IMR-90 (cell line): ENCODE measurements around the gene ASIC2. TPM values are rescaled to one million over a fixed set of nuclear protein-coding genes. Genes with fewer than 3 reads are reported as not detected.

ENCODE experiments used
- ATAC-seq: fragments of 200-7000 bp; cut with Tn5 transposase; 2 replicates; pipeline ENCODE4 v1.9.1; 2020; ENCODE audit warnings: low read depth, mild to moderate bottlenecking, moderate library complexity
- BruUV-seq: library from RNA; stranded (reverse); fragments of 400-500 nt; replicated peaks from 2 replicates; lab custom pipeline; 2021; lab: Mats Ljungman, UMichigan
- CTCF ChIA-PET: fragments of 300-600 bp; formaldehyde crosslinking; extraction: SDS; loops from one replicate; lab custom pipeline; 2021; ENCODE audit warnings: antibody characterized with exemption; lab: Yijun Ruan, JAX
- POLR2A ChIA-PET: fragments of 300-600 bp; sonication (Branson Sonifier 250); formaldehyde crosslinking; loops from one replicate; lab custom pipeline; 2022; ENCODE audit warnings: antibody characterized with exemption; ENCODE audit not compliant: unreplicated experiment; lab: Charles Lee
- DNase-seq: peaks from one replicate; pipeline ENCODE4 v3.0.0; 2013
- H2AFZ ChIP-seq: replicated peaks from 2 replicates; pipeline ENCODE3; 2013; ENCODE audit warnings: low read length, mild to moderate bottlenecking; ENCODE audit not compliant: poor library complexity
- H2AK5ac ChIP-seq: 2 replicates; pipeline ENCODE4 v1.6.1; 2013; ENCODE audit warnings: low read depth, low read length, inconsistent platforms
- H2AK9ac ChIP-seq: replicated peaks from 2 replicates; pipeline ENCODE3; 2013; ENCODE audit warnings: mild to moderate bottlenecking, low read depth, low read length, moderate library complexity; ENCODE audit not compliant: poor library complexity
- H2BK120ac ChIP-seq: 2 replicates; pipeline ENCODE4 v1.6.1; 2013; ENCODE audit warnings: low read depth, low read length, inconsistent platforms
- H2BK15ac ChIP-seq: 3 replicates; pipeline ENCODE4 v1.6.1; 2013; ENCODE audit warnings: low read depth, low read length, inconsistent platforms
- H2BK20ac ChIP-seq: 2 replicates; pipeline ENCODE4 v1.6.1; 2013; ENCODE audit warnings: low read depth, mild to moderate bottlenecking, inconsistent platforms, low read length, moderate library complexity
- H2BK5ac ChIP-seq: 2 replicates; pipeline ENCODE4 v1.6.1; 2013; ENCODE audit warnings: mild to moderate bottlenecking, low read depth, low read length, inconsistent platforms; ENCODE audit not compliant: poor library complexity, severe bottlenecking
- H3K14ac ChIP-seq: replicated peaks from 2 replicates; pipeline ENCODE4 v1.6.1; 2013; ENCODE audit warnings: low read depth, low read length, inconsistent platforms
- H3K18ac ChIP-seq: 2 replicates; pipeline ENCODE4 v1.6.1; 2013; ENCODE audit warnings: low read depth, low read length, control low read depth
- H3K23ac ChIP-seq: 2 replicates; pipeline ENCODE4 v1.6.1; 2013; ENCODE audit warnings: low read depth, low read length, inconsistent platforms
- H3K27ac ChIP-seq: 2 replicates; pipeline ENCODE4 v1.5.1; 2013; ENCODE audit warnings: mild to moderate bottlenecking, control low read depth, low read length; ENCODE audit not compliant: insufficient read depth
- H3K27me3 ChIP-seq: 2 replicates; pipeline ENCODE4 v1.6.1; 2013; ENCODE audit warnings: low read length; ENCODE audit not compliant: control insufficient read depth, insufficient read depth
- H3K36me3 ChIP-seq: 2 replicates; pipeline ENCODE4 v1.6.1; 2013; ENCODE audit warnings: low read length, mixed read lengths; ENCODE audit not compliant: control insufficient read depth, insufficient read depth
- H3K4ac ChIP-seq: 2 replicates; pipeline ENCODE4 v1.6.1; 2013; ENCODE audit warnings: low read depth, low read length, inconsistent platforms
- H3K4me1 ChIP-seq: 2 replicates; pipeline ENCODE4 v1.6.1; 2013; ENCODE audit warnings: low read length, mixed read lengths; ENCODE audit not compliant: control insufficient read depth, insufficient read depth
- H3K4me2 ChIP-seq: 2 replicates; pipeline ENCODE4 v1.6.1; 2013; ENCODE audit warnings: low read depth, mild to moderate bottlenecking, control low read depth, low read length, moderate library complexity
- H3K4me3 ChIP-seq: 2 replicates; pipeline ENCODE4 v1.5.1; 2013; ENCODE audit warnings: low read depth, mild to moderate bottlenecking, control low read depth, low read length, moderate library complexity; ENCODE audit not compliant: insufficient read depth
- H3K56ac ChIP-seq: 2 replicates; pipeline ENCODE4 v1.6.1; 2013; ENCODE audit warnings: low read length, inconsistent platforms; ENCODE audit not compliant: insufficient read depth; ENCODE audit errors: extremely low read depth
- H3K79me1 ChIP-seq, 2 experiments: 2 replicates each; pipeline ENCODE4 v1.6.1; 2013; ENCODE audit warnings: low read length in 2 of 2, inconsistent platforms in 1 of 2, low read depth in 1 of 2
- H3K9ac ChIP-seq: 2 replicates; pipeline ENCODE4 v1.6.1; 2013; ENCODE audit warnings: low read depth, low read length, control low read depth
- H3K9me1 ChIP-seq: 2 replicates; pipeline ENCODE4 v1.6.1; 2013; ENCODE audit warnings: low read length, inconsistent platforms; ENCODE audit not compliant: insufficient read depth
- H3K9me3 ChIP-seq: 2 replicates; pipeline ENCODE4 v1.6.1; 2013; ENCODE audit warnings: low read length; ENCODE audit not compliant: control insufficient read depth, insufficient read depth
- H4K20me1 ChIP-seq: 2 replicates; pipeline ENCODE4 v1.6.1; 2013; ENCODE audit warnings: low read length, inconsistent platforms; ENCODE audit not compliant: insufficient read depth
- H4K5ac ChIP-seq: 2 replicates; pipeline ENCODE4 v1.6.1; 2013; ENCODE audit warnings: mild to moderate bottlenecking, low read depth, low read length, control low read depth
- H4K8ac ChIP-seq, 2 experiments: 2 replicates each; pipeline ENCODE4 v1.6.1; 2013; ENCODE audit warnings: low read depth in 2 of 2, low read length in 2 of 2, control low read depth in 1 of 2, inconsistent platforms in 1 of 2
- H4K91ac ChIP-seq: 2 replicates; pipeline ENCODE4 v1.6.1; 2013; ENCODE audit warnings: low read depth, low read length, inconsistent platforms; ENCODE audit not compliant: insufficient read depth
- BHLHE40 ChIP-seq: fragments of 150-350 bp; IDR thresholded peaks from 2 replicates; pipeline ENCODE4 v1.6.1; 2016; ENCODE audit warnings: mild to moderate bottlenecking, low read depth, low read length
- CEBPB ChIP-seq: IDR thresholded peaks from 2 replicates; pipeline ENCODE4 v1.6.1; 2012; ENCODE audit warnings: low read depth, low read length, improper control_type of control experiment
- CHD1 ChIP-seq: IDR thresholded peaks from 2 replicates; pipeline ENCODE4 v1.6.1; 2012; ENCODE audit warnings: low read depth, low read length, improper control_type of control experiment
- ELK1 ChIP-seq: fragments of 150-350 bp; IDR thresholded peaks from 2 replicates; pipeline ENCODE4 v1.6.1; 2016; ENCODE audit warnings: low read depth, mild to moderate bottlenecking, low read length, moderate library complexity, borderline replicate concordance
- FOS ChIP-seq: fragments of 150-350 bp; IDR thresholded peaks from 2 replicates; pipeline ENCODE4 v1.6.1; 2016; ENCODE audit warnings: low read depth, low read length
- MAFK ChIP-seq: IDR thresholded peaks from 2 replicates; pipeline ENCODE4 v1.6.1; 2012; ENCODE audit warnings: low read depth, low read length, improper control_type of control experiment
- MXI1 ChIP-seq: IDR thresholded peaks from 2 replicates; pipeline ENCODE4 v1.6.1; 2012; ENCODE audit warnings: low read depth, mild to moderate bottlenecking, low read length, moderate library complexity, borderline replicate concordance
- NFE2L2 ChIP-seq: fragments of 150-350 bp; IDR thresholded peaks from 2 replicates; pipeline ENCODE4 v1.6.1; 2016; ENCODE audit warnings: low read depth, mild to moderate bottlenecking, low read length
- POLR2A ChIP-seq: IDR thresholded peaks from 2 replicates; pipeline ENCODE4 v1.6.1; 2012; ENCODE audit warnings: mild to moderate bottlenecking, low read depth, low read length
- RAD21 ChIP-seq: IDR thresholded peaks from 2 replicates; pipeline ENCODE4 v1.6.1; 2012; ENCODE audit warnings: low read length, improper control_type of control experiment
- RCOR1 ChIP-seq: IDR thresholded peaks from 2 replicates; pipeline ENCODE4 v1.6.1; 2012; ENCODE audit warnings: mild to moderate bottlenecking, low read length, improper control_type of control experiment; ENCODE audit not compliant: insufficient replicate concordance
- RFX5 ChIP-seq: IDR thresholded peaks from 2 replicates; pipeline ENCODE4 v1.8.0; 2012; ENCODE audit warnings: low read depth, mild to moderate bottlenecking, low read length, moderate library complexity
- SMC3 ChIP-seq: fragments of 150-350 bp; IDR thresholded peaks from 2 replicates; pipeline ENCODE4 v1.6.1; 2016; ENCODE audit warnings: low read depth, mild to moderate bottlenecking, antibody characterized with exemption, low read length, moderate library complexity
- USF2 ChIP-seq: fragments of 150-350 bp; IDR thresholded peaks from 2 replicates; pipeline ENCODE4 v1.6.1; 2017; ENCODE audit warnings: mild to moderate bottlenecking, antibody characterized with exemption, low read length, low read depth
- WGBS, 2 experiments: methylation state at CpG; one replicate each; pipeline versions ENCODE4 v1.1.5 to v1.1.7; 2013; ENCODE audit warnings: missing lambda C conversion rate in 2 of 2; ENCODE audit not compliant: insufficient read length in 1 of 2; ENCODE audit errors: extremely low coverage in 2 of 2; 5-methylcytosine and 5-hydroxymethylcytosine counted together
- dilution Hi-C: fragments of 300-500 bp; cut with HindIII; formaldehyde crosslinking; loops from one replicate; pipeline ENCODE4 v1.14.3; 2018; ENCODE audit warnings: low sequenced_read_pairs; ENCODE audit not compliant: unreplicated experiment
- in situ Hi-C: fragments of 300-500 bp; cut with MboI; formaldehyde crosslinking; loops from 3 replicates; pipeline ENCODE4 v1.14.3; 2019; ENCODE audit warnings: low sequenced_read_pairs, inconsistent platforms, mixed read lengths
- intact Hi-C: fragments of 100-400 bp; cut with micrococcal nuclease; formaldehyde crosslinking; loops from 2 replicates; pipeline ENCODE4 v1.10.0; 2022
- polyA plus RNA-seq, 3 experiments: library from polyadenylated mRNA; depleted of rRNA; stranded (reverse); fragments of >200 nt; gene quantifications; 2 replicates each; pipeline ENCODE4 v1.2.3, GENCODE V29; 2012; ENCODE audit warnings: low replicate concordance in 1 of 3
- total RNA-seq: library from RNA; depleted of rRNA; stranded (reverse); fragments of >200 nt; gene quantifications from 2 replicates; pipeline ENCODE4 v1.2.3, GENCODE V29; 2012

ASIC2 gene
- total and polyA plus RNA-seq, 2 of the 4 experiments (the other 2 are of a cell fraction) = under 0.01 to 0.15 TPM

GRCh38 chr17:33166472-33166871 is 126.6 kb downstream of the ASIC2 start:
- DNase-seq (no peak), ATAC-seq (no peak)
- WGBS, 2 experiments = 80% methylated on average over 3 of the region's 5 CpGs; no CpG with 5 or more reads in 1 of the 2 experiments
- BruUV-seq = no TSS peak
- Histone ChIP-seq H3K4me3 (no peak overlapping the region), H2BK20ac (no peak overlapping the region), H3K4me1 (no peaks in the 10 kb centered on the region), H3K4ac (no peak overlapping the region), H3K4me2 (no peak overlapping the region), H2BK5ac (no peak overlapping the region), H2AFZ (no peak overlapping the region), H2AK5ac (no peak overlapping the region), H3K14ac (no peak overlapping the region), H3K9me1 (no peaks in the 10 kb centered on the region), H4K91ac (no peak overlapping the region), H4K8ac (no peak overlapping the region), H3K27ac (no peak overlapping the region), H3K79me1 (no peaks in the 10 kb centered on the region), H3K27me3 (no peaks in the 10 kb centered on the region; the same call in 1 of the 2 replicates), H2BK15ac (no peak overlapping the region), H3K36me3 (no peaks in the 10 kb centered on the region), H3K9me3 (no peaks in the 10 kb centered on the region), H4K20me1 (no peaks in the 10 kb centered on the region), H2BK120ac (no peak overlapping the region), H3K18ac (no peak overlapping the region), H2AK9ac (no peak overlapping the region), H3K56ac (no peak overlapping the region), H3K9ac (no peak overlapping the region), H3K23ac (no peak overlapping the region), H4K5ac (no peak overlapping the region)
- intact Hi-C loops = no loop called here
- dilution Hi-C loops = no loop called here
- CTCF ChIA-PET = interaction anchor here (1.1 kb wide), 1 partner anchor 11 kb away, joined by 3 read pairs; no protein-coding TSS in a partner anchor
- TF ChIP-seq MXI1 = no peak
- TF ChIP-seq RAD21 = no peak
- no peak for TF ChIP-seq ELK1
- TF ChIP-seq SMC3 = no peak
- no peak for TF ChIP-seq POLR2A
- TF ChIP-seq MAFK = no peak
- TF ChIP-seq NFE2L2 = no peak
- no peak for TF ChIP-seq FOS
- TF ChIP-seq RFX5 = no peak
- no peak for TF ChIP-seq CHD1
- no peak for TF ChIP-seq USF2
- no peak for TF ChIP-seq BHLHE40
- no peak for TF ChIP-seq RCOR1
- no peak for TF ChIP-seq CEBPB
- POLR2A ChIA-PET = no interaction called here
- in situ Hi-C loops = no loop called here
